A549 treated with ZK216348 at 1 μM for 4 hours (cell line): ENCODE results near the gene USP53. TPM values are rescaled to one million over a fixed set of nuclear protein-coding genes. Genes with fewer than 3 reads are reported as not detected.

Source experiments
- total RNA-seq: library from RNA; stranded (reverse); fragments of 200-300 nt; extraction: Qiagen RNA extraction; gene quantifications from 5 replicates; pipeline ENCODE4 v1.2.3, GENCODE V29; 2022; ENCODE audit warnings: low read depth

USP53 gene
- 5.3 to 10.9 TPM (median 9.0 TPM) in 5 replicates for total RNA-seq

DNA sequence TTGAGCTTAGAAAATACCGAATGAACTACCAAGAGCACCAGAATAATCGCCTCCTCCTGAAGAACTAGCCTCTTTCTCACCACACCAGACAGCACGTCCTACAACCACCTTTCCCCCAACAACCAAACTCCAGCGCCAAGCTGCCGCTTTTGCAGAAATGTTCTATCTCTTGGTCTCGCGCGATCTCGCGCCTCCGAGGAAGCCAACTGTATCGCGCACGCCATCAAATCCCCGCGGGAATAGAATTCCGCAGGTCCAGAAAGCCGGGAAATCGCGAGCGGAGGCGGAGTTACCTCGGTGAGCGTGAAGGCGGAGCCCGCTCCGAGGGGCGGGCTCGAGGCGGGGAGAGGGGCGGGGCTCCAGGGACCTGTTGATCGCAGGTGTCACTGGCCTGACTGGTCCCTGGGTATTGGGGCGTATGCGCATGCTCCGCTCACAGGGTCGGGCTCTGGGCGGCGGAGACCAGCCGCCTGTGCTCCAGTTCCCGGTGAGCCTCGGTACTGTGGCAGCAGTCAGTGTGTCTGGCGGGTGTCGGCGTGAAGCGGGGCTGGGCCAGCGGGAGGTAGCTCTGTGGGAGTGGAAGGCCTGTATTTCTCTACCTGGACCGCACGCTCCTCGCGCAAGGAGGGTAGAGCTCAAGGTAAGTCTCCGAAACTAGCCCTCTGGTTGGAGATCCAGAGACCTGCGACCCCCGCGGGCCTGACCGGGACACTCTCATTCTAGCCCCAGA lies at the start of gene USP53:
Gene USP53, plus strand, starts transcription at position 480 of the 730 bp plus-strand sequence. CDS start 27,047 bp downstream, outside the sequence.

DNA sequence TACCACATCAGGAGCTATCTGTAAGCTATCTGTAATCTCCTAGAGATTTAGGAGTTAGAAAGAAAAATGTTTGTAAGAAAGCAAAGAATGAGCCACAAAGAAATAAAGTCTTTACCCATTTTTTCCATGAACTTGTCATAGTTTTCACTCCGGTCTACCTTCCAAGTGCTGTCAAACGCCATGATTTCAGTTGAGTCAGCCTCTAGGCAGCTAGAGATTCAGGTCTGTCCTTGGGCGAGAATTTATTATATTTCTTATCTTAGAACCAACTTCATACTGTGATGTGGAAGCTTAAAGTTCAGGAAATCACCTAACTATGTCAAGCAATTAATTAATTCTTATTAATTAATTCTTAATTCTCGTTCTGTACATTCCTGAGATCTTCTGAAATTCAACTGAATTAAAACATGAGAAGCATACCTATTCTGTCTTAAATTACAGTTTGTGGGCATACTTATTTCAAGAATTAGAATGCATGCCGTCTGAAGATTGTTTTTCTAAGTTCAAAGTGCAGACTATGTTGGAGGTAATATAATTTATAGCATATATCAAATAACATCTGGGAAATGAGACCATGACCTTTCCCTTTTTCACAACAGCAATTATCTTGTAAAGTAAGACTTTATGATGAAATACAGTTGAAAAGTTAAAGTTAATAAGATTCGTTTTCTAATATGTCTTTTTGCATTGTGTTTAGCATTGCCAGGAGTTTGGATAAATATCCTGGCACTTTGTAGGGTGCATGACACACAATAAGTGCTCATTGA lies 109.6 kb downstream of the USP53 start, which contains the start of gene FABP2:
Gene FABP2, minus strand, starts transcription at position 218 of the 767 bp plus-strand sequence. Its CDS starts 36 bp downstream, at position 182.

Other genes starting within 250 kb of the USP53 start
- gene MYOZ2, start 76.9 kb upstream of the USP53 start, total RNA-seq: not detected in 5 replicates
- gene FABP2, start 109.4 kb downstream of the USP53 start, total RNA-seq: not detected in 5 replicates